HEK293T (cell line): ENCODE measurements around the gene TBX10.

Experiments used
- BHLHE40 ChIP-seq: fragments of 450-650 bp; IDR thresholded peaks from 2 replicates; pipeline ENCODE4 v1.6.1; 2016; ENCODE audit warnings: mild to moderate bottlenecking, moderate library complexity, borderline replicate concordance
- FOXK2 ChIP-seq: fragments of 450-650 bp; IDR thresholded peaks from 2 replicates; pipeline ENCODE4 v1.6.1; 2016; ENCODE audit warnings: mild to moderate bottlenecking
- HDGF ChIP-seq: fragments of 450-650 bp; IDR thresholded peaks from 2 replicates; pipeline ENCODE4 v1.6.1; 2017; ENCODE audit warnings: antibody characterized with exemption, borderline replicate concordance
- LEF1 ChIP-seq: fragments of 450-650 bp; IDR thresholded peaks from 2 replicates; pipeline ENCODE4 v1.6.1; 2017; ENCODE audit warnings: mild to moderate bottlenecking, borderline replicate concordance
- SUZ12 ChIP-seq: fragments of 450-650 bp; IDR thresholded peaks from 2 replicates; pipeline ENCODE4 v1.6.1; 2016; ENCODE audit warnings: mild to moderate bottlenecking

GRCh38 chr11:67608486-67608885 is 31.1 kb downstream of the TBX10 start:
- TF ChIP-seq SUZ12 (no peak), LEF1 (no peak), HDGF (no peak), BHLHE40 (no peak), FOXK2 (no peak)
